ENCODE data around the gene TMEM132C. TPM values are rescaled to one million over a fixed set of nuclear protein-coding genes. Genes with fewer than 3 reads are reported as not detected.

The TMEM132C gene
- polyA plus RNA-seq, 1 of the 3 experiments (the other 2 are of a cell fraction) = not detected

DNA sequence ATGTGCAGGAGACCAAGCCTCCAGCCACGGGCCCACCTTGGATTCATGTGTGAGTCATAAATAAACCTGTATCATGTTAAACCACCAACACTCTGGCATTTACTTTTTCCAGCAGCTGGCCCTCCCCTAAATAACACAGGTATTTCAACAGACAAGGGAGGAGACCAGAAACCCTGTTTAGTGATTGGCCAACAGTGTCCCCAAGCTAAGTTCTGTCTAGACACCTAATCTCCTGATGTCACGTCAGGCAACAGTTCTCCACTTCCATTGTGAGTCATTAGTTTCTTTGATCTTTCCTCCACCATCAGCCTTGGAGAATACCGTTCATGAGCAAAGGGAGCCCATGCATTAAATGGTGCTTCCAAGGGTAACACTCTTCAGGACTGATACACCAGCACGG, 196.9 kb downstream of the TMEM132C start:
- Histone ChIP-seq H3K79me2 (ENCODE audit: insufficient read depth) (no peaks in the 10 kb centered on the region), H3K36me3 (replicated peaks in 1 of 2; ENCODE audit: control insufficient read depth in 1 of 2, insufficient read depth in 2 of 2, low read length in 1 of 2) (no peaks in the 10 kb centered on the region), H3K27ac (ENCODE audit: low read depth in 2 of 2, low read length in 1 of 2) (no peak overlapping the region), H4K20me1 (ENCODE audit: insufficient read depth) (no peaks in the 10 kb centered on the region), H2AFZ (ENCODE audit: low read depth) (no peak overlapping the region), H3K9ac (no peak overlapping the region), H3F3A (replicated peaks; ENCODE audit: insufficient read depth) (no peaks in the 10 kb centered on the region), H3K9me3 (no peaks in the 10 kb centered on the region), H3K4me2 (no peak overlapping the region), H3K4me3 (ENCODE audit: low read depth in 2 of 2, low read length in 1 of 2) (no peak overlapping the region), H3K27me3 (ENCODE audit: insufficient read depth) (no peaks in the 10 kb centered on the region), H3K4me1 (ENCODE audit: control insufficient read depth in 1 of 2, insufficient read depth in 2 of 2, low read depth in 1 of 2, low read length in 1 of 2) (no peaks in the 10 kb centered on the region), H3K9me2 (no peaks in the 10 kb centered on the region)
- DNase-seq = no peak
- WGBS (ENCODE audit: low lambda C conversion rate) = 19% methylated on average over 4 of the region's 4 CpGs
- ChIA-PET CTCF (no interaction called here), POLR2A (no interaction called here)
- TF ChIP-seq, protein P1, sequence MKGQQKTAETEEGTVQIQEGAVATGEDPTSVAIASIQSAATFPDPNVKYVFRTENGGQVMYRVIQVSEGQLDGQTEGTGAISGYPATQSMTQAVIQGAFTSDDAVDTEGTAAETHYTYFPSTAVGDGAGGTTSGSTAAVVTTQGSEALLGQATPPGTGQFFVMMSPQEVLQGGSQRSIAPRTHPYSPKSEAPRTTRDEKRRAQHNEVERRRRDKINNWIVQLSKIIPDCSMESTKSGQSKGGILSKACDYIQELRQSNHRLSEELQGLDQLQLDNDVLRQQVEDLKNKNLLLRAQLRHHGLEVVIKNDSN (IDR thresholded peaks at IDR 0.05; ENCODE audit: borderline replicate concordance, low read depth) = no peak
- TF ChIP-seq, protein P2, sequence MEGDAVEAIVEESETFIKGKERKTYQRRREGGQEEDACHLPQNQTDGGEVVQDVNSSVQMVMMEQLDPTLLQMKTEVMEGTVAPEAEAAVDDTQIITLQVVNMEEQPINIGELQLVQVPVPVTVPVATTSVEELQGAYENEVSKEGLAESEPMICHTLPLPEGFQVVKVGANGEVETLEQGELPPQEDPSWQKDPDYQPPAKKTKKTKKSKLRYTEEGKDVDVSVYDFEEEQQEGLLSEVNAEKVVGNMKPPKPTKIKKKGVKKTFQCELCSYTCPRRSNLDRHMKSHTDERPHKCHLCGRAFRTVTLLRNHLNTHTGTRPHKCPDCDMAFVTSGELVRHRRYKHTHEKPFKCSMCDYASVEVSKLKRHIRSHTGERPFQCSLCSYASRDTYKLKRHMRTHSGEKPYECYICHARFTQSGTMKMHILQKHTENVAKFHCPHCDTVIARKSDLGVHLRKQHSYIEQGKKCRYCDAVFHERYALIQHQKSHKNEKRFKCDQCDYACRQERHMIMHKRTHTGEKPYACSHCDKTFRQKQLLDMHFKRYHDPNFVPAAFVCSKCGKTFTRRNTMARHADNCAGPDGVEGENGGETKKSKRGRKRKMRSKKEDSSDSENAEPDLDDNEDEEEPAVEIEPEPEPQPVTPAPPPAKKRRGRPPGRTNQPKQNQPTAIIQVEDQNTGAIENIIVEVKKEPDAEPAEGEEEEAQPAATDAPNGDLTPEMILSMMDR (IDR thresholded peaks at IDR 0.05) = no peak
- TF ChIP-seq FOXM1 (IDR thresholded peaks at IDR 0.05; ENCODE audit: low read depth) (no peak), MXI1 (IDR thresholded peaks at IDR 0.05; ENCODE audit: low read depth, low read length) (no peak), SMC3 (IDR thresholded peaks at IDR 0.05; ENCODE audit: low read depth, low read length) (no peak), CHD2 (IDR thresholded peaks at IDR 0.05; ENCODE audit: low read length, partially characterized antibody) (no peak), RCOR1 (IDR thresholded peaks at IDR 0.05; ENCODE audit: low read length) (no peak), SIN3A (IDR thresholded peaks at IDR 0.05; ENCODE audit: borderline replicate concordance, low read depth, low read length) (no peak), EZH2phosphoT487 (IDR thresholded peaks at IDR 0.05; ENCODE audit: borderline replicate concordance, low read depth) (no peak), RXRA (IDR thresholded peaks at IDR 0.05; ENCODE audit: borderline replicate concordance, low read depth) (no peak), JUND (IDR thresholded peaks at IDR 0.05) (no peak), TAF1 (IDR thresholded peaks at IDR 0.05; ENCODE audit: borderline replicate concordance, low read depth, low read length) (no peak), NFIC (IDR thresholded peaks at IDR 0.05; ENCODE audit: borderline replicate concordance) (no peak), TCF12 (IDR thresholded peaks at IDR 0.05) (no peak), RFX5 (IDR thresholded peaks at IDR 0.05; ENCODE audit: low read length) (no peak), MEF2A (IDR thresholded peaks at IDR 0.05; ENCODE audit: borderline replicate concordance, low read depth) (no peak)
- TF ChIP-seq, protein P3, sequence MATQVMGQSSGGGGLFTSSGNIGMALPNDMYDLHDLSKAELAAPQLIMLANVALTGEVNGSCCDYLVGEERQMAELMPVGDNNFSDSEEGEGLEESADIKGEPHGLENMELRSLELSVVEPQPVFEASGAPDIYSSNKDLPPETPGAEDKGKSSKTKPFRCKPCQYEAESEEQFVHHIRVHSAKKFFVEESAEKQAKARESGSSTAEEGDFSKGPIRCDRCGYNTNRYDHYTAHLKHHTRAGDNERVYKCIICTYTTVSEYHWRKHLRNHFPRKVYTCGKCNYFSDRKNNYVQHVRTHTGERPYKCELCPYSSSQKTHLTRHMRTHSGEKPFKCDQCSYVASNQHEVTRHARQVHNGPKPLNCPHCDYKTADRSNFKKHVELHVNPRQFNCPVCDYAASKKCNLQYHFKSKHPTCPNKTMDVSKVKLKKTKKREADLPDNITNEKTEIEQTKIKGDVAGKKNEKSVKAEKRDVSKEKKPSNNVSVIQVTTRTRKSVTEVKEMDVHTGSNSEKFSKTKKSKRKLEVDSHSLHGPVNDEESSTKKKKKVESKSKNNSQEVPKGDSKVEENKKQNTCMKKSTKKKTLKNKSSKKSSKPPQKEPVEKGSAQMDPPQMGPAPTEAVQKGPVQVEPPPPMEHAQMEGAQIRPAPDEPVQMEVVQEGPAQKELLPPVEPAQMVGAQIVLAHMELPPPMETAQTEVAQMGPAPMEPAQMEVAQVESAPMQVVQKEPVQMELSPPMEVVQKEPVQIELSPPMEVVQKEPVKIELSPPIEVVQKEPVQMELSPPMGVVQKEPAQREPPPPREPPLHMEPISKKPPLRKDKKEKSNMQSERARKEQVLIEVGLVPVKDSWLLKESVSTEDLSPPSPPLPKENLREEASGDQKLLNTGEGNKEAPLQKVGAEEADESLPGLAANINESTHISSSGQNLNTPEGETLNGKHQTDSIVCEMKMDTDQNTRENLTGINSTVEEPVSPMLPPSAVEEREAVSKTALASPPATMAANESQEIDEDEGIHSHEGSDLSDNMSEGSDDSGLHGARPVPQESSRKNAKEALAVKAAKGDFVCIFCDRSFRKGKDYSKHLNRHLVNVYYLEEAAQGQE (IDR thresholded peaks at IDR 0.05; ENCODE audit: low read depth, low read length) = no peak
- TF ChIP-seq, protein P4, sequence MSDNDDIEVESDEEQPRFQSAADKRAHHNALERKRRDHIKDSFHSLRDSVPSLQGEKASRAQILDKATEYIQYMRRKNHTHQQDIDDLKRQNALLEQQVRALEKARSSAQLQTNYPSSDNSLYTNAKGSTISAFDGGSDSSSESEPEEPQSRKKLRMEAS (IDR thresholded peaks at IDR 0.05; ENCODE audit: low read depth) = no peak
- TF ChIP-seq, protein P5, sequence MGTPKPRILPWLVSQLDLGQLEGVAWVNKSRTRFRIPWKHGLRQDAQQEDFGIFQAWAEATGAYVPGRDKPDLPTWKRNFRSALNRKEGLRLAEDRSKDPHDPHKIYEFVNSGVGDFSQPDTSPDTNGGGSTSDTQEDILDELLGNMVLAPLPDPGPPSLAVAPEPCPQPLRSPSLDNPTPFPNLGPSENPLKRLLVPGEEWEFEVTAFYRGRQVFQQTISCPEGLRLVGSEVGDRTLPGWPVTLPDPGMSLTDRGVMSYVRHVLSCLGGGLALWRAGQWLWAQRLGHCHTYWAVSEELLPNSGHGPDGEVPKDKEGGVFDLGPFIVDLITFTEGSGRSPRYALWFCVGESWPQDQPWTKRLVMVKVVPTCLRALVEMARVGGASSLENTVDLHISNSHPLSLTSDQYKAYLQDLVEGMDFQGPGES (IDR thresholded peaks at IDR 0.05; ENCODE audit: low read depth, low read length) = no peak
- TF ChIP-seq, protein P6, sequence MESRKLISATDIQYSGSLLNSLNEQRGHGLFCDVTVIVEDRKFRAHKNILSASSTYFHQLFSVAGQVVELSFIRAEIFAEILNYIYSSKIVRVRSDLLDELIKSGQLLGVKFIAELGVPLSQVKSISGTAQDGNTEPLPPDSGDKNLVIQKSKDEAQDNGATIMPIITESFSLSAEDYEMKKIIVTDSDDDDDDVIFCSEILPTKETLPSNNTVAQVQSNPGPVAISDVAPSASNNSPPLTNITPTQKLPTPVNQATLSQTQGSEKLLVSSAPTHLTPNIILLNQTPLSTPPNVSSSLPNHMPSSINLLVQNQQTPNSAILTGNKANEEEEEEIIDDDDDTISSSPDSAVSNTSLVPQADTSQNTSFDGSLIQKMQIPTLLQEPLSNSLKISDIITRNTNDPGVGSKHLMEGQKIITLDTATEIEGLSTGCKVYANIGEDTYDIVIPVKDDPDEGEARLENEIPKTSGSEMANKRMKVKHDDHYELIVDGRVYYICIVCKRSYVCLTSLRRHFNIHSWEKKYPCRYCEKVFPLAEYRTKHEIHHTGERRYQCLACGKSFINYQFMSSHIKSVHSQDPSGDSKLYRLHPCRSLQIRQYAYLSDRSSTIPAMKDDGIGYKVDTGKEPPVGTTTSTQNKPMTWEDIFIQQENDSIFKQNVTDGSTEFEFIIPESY (IDR thresholded peaks at IDR 0.05; ENCODE audit: borderline replicate concordance, low read depth) = no peak

Measured in SK-N-SH (cell line).